ENCODE measurements around the gene ENO1.

Gene ENO1

DNA sequence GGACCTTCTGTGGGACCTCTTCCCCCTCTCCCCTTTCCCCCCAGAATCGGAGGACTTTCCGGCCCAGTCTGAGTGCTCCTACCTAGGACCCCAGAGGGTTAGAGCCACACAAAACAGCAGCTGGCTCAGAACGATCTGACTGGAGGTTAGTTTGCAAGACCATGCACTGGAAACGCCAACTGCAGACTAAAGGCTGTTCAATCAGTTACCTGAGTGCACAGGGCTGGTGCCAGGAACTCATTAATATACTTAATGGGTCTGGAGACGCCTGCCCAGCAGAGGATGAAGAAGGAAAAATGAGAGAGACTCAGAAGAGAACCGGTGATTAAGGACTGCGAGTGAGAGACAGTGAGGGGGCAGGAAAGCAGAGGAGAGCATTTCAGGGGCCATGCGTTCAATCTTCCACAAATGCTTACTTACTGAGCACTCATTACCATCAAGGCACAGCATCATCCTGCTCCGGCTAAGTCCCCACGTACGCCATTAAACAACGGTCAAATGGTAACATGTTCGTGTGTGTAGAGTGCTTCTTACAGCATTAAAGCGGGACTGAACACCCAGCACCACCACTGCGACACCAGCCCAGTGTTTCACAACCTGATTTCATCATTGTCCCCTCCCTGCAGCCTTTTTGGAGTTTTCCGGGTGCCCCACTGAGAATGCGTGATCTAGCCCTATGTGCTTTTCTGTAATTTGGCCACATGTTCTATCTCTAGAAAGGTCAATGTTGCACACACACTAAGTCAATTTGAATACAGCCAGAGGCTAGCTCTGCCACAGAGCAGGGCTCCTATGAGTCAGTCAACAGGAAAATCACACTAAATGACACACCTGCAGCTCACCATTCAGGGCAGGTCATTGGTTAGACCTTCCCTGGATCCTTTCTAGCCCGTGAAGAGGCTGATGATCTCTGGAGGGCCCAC lies 7.6 kb downstream of the ENO1 start:
- DNase-seq = peak in 1 of 2 donors; percentile 15

DNA sequence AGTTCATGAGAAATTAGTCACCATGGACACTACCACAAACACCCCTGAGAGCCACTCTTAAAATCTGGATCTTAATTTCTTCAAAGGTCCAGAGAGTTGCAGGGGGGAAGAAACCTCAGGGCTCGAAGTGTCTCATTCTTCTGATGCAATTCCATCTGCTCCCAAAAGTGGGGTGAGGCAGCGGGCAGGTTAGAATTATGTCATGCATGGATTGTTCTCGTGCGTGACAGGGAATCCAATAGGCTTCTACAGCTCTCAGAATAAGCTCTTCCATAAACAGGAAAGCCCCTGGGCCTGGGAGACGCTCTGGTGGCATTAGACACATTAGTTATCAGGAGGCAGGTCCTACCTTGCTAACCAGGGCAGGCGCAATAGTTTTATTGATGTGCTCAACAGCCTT lies 8.4 kb downstream of the ENO1 start:
- no peak for DNase-seq

- no peak for DNase-seq
These were observed 10.5 kb downstream of the ENO1 start for GRCh38 chr1:8867878-8868567.

GRCh38 chr1:8866792-8867415 lies 11.6 kb downstream of the ENO1 start:
- no peak for DNase-seq

- no peak for DNase-seq
These were observed 12.2 kb downstream of the ENO1 start for GRCh38 chr1:8866173-8866791.

DNA sequence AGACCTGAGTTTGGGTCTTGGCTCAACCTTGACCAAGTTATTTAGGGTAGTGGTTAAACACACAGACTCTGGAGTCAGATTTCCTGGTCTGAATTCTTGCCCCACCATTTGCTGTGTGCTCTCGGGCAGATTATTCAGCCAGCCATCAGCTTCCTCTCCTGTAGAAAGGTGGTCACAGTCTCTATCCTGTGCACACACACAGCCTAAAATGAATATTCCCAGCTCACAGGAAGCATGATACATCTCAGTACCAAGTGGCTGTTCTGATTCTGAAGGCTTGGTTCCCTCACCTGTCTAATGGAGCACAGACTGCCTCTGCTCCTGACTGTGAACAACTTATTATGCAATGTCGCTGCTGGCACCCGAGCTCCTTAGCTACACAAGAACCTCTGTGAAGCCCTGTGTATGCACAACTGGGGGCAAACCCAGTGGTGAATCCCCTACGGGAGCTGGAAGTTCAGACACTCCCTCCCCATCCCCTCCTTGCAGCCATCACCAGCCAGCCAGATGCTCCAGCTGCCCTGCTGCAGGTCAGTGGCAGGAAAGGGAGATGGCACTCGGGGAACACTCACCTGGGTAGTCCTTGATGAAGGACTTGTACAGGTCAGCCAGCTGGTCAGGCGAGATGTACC lies 13.7 kb downstream of the ENO1 start:
- DNase-seq = no peak

DNA sequence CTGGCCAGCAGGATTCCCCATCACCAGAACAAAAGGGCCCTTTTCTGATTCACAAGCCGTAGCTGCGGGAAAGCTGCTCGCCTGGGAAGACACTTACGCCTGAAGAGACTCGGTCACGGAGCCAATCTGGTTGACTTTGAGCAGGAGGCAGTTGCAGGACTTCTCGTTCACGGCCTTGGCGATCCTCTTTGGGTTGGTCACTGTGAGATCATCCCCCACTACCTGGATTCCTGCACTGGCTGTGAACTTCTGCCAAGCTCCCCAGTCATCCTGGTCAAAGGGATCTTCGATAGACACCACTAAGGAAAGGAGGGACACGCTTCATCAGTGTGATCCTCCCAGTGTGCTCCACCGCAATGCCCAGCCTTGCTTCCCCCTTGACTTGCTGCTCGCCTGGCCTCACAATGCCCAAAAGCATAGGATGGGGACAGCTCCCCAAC lies 14.7 kb downstream of the ENO1 start:
- no peak for DNase-seq

DNA sequence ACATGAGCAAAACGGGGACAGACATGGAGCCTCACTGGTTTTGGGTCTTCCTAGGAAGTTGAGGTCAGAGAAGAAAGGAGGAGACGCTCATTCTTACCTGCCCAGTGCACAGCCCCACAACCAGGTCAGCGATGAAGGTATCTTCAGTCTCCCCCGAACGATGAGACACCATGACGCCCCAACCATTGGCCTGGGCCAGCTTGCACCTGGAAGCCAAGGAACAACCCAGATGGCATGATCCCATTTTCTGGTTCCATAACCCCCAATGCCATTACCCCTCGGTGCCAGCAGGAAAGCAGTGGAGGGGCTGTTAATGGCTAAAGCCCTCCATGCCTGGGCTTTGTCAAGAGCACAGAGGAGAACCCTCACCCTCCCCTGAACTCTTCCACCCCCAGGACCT lies 15.3 kb downstream of the ENO1 start:
- no peak for DNase-seq

GRCh38 chr1:8862528-8862927 lies 16.0 kb downstream of the ENO1 start:
- DNase-seq = peak; percentile 33 to 61

GRCh38 chr1:8860738-8861516 lies 17.6 kb downstream of the ENO1 start:
- no peak for DNase-seq

GRCh38 chr1:8858888-8859706 lies 19.4 kb downstream of the ENO1 start:
- DNase-seq = peak; percentile 51 to 73

DNA sequence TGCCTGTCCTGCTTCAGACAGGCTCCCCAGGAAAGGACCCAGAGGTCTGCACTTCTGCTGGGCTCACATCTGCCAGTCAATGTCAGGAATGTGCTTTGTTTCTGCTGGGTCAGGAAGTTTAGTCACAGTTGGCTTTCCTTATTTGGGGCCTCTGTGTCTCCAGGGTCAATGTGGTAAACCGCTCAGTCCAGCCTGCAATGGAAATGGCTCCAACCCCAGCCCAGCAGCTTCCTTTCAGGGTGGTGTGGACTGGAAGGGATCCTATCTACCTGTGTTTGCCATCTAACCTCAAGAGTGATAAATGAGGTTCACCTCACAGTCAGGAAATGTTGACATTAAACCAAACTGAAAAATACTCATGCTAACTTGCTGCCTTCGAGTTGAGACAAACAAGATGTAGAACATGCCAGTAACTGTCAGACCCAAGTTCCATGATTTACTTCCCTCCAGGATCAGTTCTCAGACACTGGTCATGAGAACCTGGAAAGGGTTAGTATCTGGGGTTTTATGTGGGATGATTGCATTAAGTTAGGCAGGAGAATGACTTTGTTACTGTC lies 20.3 kb downstream of the ENO1 start:
- DNase-seq = no peak

- DNase-seq = no peak
These were observed 21.6 kb downstream of the ENO1 start for GRCh38 chr1:8856689-8857412.

DNA sequence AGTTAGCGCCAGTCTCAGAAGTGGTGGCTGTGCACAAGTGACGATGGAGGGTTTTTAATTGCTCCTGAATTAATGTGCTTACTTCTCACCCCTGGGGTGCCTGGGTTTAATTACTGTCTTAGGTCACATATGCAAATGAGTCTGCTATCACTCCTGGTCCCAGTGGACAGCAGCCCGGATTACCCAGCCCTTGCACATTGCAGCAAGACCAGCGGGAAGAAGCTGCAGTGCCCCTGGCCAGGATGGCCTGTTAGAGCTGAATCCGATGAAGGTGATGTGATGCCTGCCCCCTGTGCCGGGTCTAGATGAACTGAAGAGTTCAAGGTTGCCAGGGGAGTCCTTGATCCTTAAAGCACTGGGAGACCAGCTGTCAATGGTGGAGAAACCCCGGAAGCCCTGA lies 24.2 kb downstream of the ENO1 start:
- DNase-seq = no peak

DNA sequence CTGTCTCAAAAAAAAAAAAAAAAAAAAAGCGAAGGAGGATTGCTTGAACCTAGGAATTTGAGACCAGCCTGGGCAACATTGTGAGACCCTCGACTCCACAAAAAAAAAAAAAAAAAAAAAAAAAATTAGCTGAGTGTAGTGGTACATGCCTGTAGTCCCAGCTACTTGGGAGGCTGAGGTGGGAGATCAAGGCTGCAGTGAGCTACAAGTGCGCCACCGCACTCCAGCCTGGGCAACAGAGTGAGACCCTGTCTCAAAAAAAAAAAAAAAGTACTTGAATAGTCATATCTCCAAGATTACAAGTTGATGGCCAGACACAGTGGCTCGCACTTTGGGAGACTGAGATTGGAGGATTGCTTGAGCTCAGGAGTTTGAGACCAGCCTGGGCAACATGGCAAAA lies 27.4 kb downstream of the ENO1 start:
- no peak for DNase-seq

GRCh38 chr1:8848663-8849386 lies 29.7 kb downstream of the ENO1 start:
- DNase-seq = peak; percentile 70 to 76

DNA sequence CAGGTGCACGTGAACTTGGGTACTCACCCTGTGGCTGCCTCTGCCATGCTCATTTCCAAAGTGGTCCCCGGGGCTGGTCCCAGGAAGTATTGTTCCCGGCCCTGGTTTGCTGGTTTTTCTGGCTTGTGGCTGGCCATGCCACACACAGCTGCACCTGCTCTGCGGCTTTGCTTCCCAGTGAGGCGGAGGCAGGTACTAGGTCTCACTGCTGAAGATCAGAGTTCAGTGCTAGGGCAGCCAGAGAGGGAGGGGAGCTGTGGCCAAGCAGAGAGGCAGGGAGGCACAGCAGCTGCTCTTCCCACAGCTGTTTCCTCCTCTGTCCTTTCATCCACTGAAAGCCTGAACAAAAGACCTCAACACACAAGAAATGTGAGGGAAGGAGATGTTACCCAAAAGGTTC lies 30.5 kb downstream of the ENO1 start:
- DNase-seq = no peak

GRCh38 chr1:8846263-8846662 lies 32.2 kb downstream of the ENO1 start:
- no peak for DNase-seq
